Endothelial cell of umbilical vein (primary cell): ENCODE data around the gene CNOT6. TPM values are rescaled to one million over a fixed set of nuclear protein-coding genes. Genes with fewer than 3 reads are reported as not detected.

Experiments
- BruUV-seq: library from RNA; stranded (reverse); fragments of 400-500 nt; replicated peaks from 2 replicates; lab custom pipeline; 2021; lab: Mats Ljungman, UMichigan
- CTCF ChIA-PET: fragments of 300-600, 350-600 bp; sonication (Branson Sonifier 250); formaldehyde crosslinking; loops from one replicate; lab custom pipeline; 2021; ENCODE audit warnings: antibody characterized with exemption, inconsistent platforms; lab: Charles Lee
- POLR2A ChIA-PET: fragments of 300-600, 350-600 bp; sonication (Branson Sonifier 250); formaldehyde crosslinking; loops from one replicate; lab custom pipeline; 2021; ENCODE audit warnings: antibody characterized with exemption, inconsistent platforms; lab: Charles Lee
- DNase-seq: peaks from one replicate; pipeline ENCODE4 v3.0.0-alpha.2; 2011; ENCODE audit warnings: low read depth, low spot score
- FAIRE-seq: peaks from 2 replicates; lab custom pipeline; 2011; peaks lifted over from hg19 to GRCh38; lab: Jason Lieb, UNC
- H2AFZ ChIP-seq: 2 replicates; pipeline ENCODE4 v1.6.0; 2012; ENCODE audit warnings: low read depth, low read length, control low read depth, inconsistent platforms
- H3K27ac ChIP-seq: 2 replicates; pipeline ENCODE4 v1.5.1; 2011; ENCODE audit warnings: low read depth, mild to moderate bottlenecking, control low read depth, low read length, moderate library complexity; ENCODE audit not compliant: insufficient read depth
- H3K27me3 ChIP-seq, 2 experiments: 2 replicates each; pipeline versions ENCODE4 v1.6.0 to v1.6.1; 2011; ENCODE audit warnings: low read length in 2 of 2, mixed read lengths in 1 of 2; ENCODE audit not compliant: control insufficient read depth in 2 of 2, insufficient read depth in 2 of 2
- H3K36me3 ChIP-seq, 2 experiments: 2 replicates in 1 of 2; 3 replicates in 1 of 2; pipeline ENCODE4 v1.5.1; 2011; ENCODE audit warnings: low read length in 2 of 2, mild to moderate bottlenecking in 1 of 2, moderate library complexity in 1 of 2; ENCODE audit not compliant: control insufficient read depth in 2 of 2, insufficient read depth in 2 of 2; ENCODE audit errors: extremely low read depth in 1 of 2
- H3K4me1 ChIP-seq: 3 replicates; pipeline ENCODE4 v1.5.1; 2011; ENCODE audit warnings: mild to moderate bottlenecking, low read length; ENCODE audit not compliant: control insufficient read depth, insufficient read depth; ENCODE audit errors: extremely low read depth
- H3K4me2 ChIP-seq: 2 replicates; pipeline ENCODE4 v1.6.1; 2011; ENCODE audit warnings: low read length, control low read depth, mixed read lengths; ENCODE audit not compliant: insufficient read depth
- H3K4me3 ChIP-seq, 3 experiments: fragments of 200-600 bp in 1 of 3; sonication (generic), shearing (Covaris generic) in 1 of 3; replicated peaks in 1 of 3; 2 replicates each; pipeline ENCODE4 v1.5.1; 2011 to 2016; ENCODE audit warnings: control low read depth in 3 of 3, low read length in 3 of 3, mild to moderate bottlenecking in 2 of 3, inconsistent platforms in 1 of 3, low read depth in 1 of 3, moderate library complexity in 1 of 3; ENCODE audit not compliant: insufficient read depth in 1 of 3
- H3K79me2 ChIP-seq: 2 replicates; pipeline ENCODE4 v1.6.0; 2012; ENCODE audit warnings: low read length, inconsistent platforms; ENCODE audit not compliant: control insufficient read depth, insufficient read depth
- H3K9ac ChIP-seq: replicated peaks from 2 replicates; pipeline ENCODE3; 2011; ENCODE audit warnings: low read length, control low read depth; ENCODE audit not compliant: insufficient read depth; ENCODE audit errors: extremely low read depth
- H3K9me1 ChIP-seq: replicated peaks from 3 replicates; pipeline ENCODE4 v1.6.0; 2011; ENCODE audit warnings: mild to moderate bottlenecking, low read length; ENCODE audit not compliant: control insufficient read depth, insufficient read depth; ENCODE audit errors: extremely low read depth
- H3K9me3 ChIP-seq: replicated peaks from 2 replicates; pipeline ENCODE4 v1.5.1; 2012; ENCODE audit warnings: low read length, inconsistent platforms; ENCODE audit not compliant: control insufficient read depth, insufficient read depth
- H4K20me1 ChIP-seq: replicated peaks from 2 replicates; pipeline ENCODE3; 2011; ENCODE audit warnings: mild to moderate bottlenecking, low read length; ENCODE audit not compliant: control insufficient read depth, insufficient read depth; ENCODE audit errors: extremely low read depth
- CTCF ChIP-seq, 2 donors: IDR thresholded peaks; 1 replicate in 1 of 2; 2 replicates in 1 of 2; pipeline ENCODE4 v1.5.1; 2011; ENCODE audit warnings: low read length in 2 of 2, mild to moderate bottlenecking in 2 of 2, moderate library complexity in 2 of 2, control low read depth in 1 of 2, inconsistent platforms in 1 of 2, low read depth in 1 of 2; ENCODE audit not compliant: insufficient read depth in 1 of 2; ENCODE audit errors: extremely low read depth in 1 of 2
- EZH2 ChIP-seq: IDR thresholded peaks from 2 replicates; pipeline ENCODE4 v1.6.1; 2012; ENCODE audit warnings: borderline replicate concordance, low read depth, mild to moderate bottlenecking, moderate library complexity, low read length, inconsistent platforms; ENCODE audit not compliant: severe bottlenecking
- FOS ChIP-seq: IDR thresholded peaks from 2 replicates; pipeline ENCODE4 v1.6.1; 2011; ENCODE audit warnings: mild to moderate bottlenecking, low read length, moderate library complexity, borderline replicate concordance; ENCODE audit not compliant: insufficient read depth
- GATA2 ChIP-seq: IDR thresholded peaks from 2 replicates; pipeline ENCODE4 v1.7.0; 2011; ENCODE audit warnings: low read depth, mild to moderate bottlenecking, moderate library complexity, mixed read lengths, low read length; ENCODE audit not compliant: insufficient read length, insufficient read depth
- JUN ChIP-seq: IDR thresholded peaks from 2 replicates; pipeline ENCODE4 v1.6.1; 2011; ENCODE audit warnings: borderline replicate concordance, low read depth; ENCODE audit not compliant: insufficient read length, insufficient read depth
- MAX ChIP-seq: IDR thresholded peaks from 2 replicates; pipeline ENCODE4 v1.6.1; 2011; ENCODE audit not compliant: insufficient read depth, insufficient read length
- MYC ChIP-seq: IDR thresholded peaks from one replicate; pipeline ENCODE4 v1.6.1; 2011; ENCODE audit warnings: mild to moderate bottlenecking, low read depth, low read length
- POLR2A ChIP-seq: IDR thresholded peaks from 2 replicates; pipeline ENCODE4 v1.6.1; 2012; ENCODE audit warnings: low read depth, mild to moderate bottlenecking, control low read depth, low read length
- POLR2AphosphoS5 ChIP-seq: IDR thresholded peaks from 2 replicates; pipeline ENCODE4 v1.6.1; 2012; ENCODE audit warnings: low read depth, mild to moderate bottlenecking, control low read depth, low read length, moderate library complexity; ENCODE audit not compliant: insufficient read depth
- dilution Hi-C: fragments of 300-500 bp; cut with MboI; formaldehyde crosslinking; loops from one replicate; pipeline ENCODE4 v1.15.0; 2019; ENCODE audit warnings: low sequenced_read_pairs; ENCODE audit not compliant: extremely low pct_ligation_motif_present
- intact Hi-C: fragments of 100-400 bp; cut with micrococcal nuclease; formaldehyde crosslinking; loops from one replicate; pipeline ENCODE4 v1.10.0; 2022
- polyA plus RNA-seq, 4 experiments: library from polyadenylated mRNA; depleted of rRNA in 3 of 4; stranded (reverse) in 3 of 4; unstranded in 1 of 4; fragments of >200 nt; gene quantifications; 2 replicates each; pipeline versions ENCODE4 v1.2.1 to v1.2.3, GENCODE V29; 2011 to 2012; ENCODE audit warnings: missing spikeins in 1 of 4
- total RNA-seq: library from RNA; stranded (reverse); gene quantifications from 2 replicates; pipeline ENCODE4 v1.2.3, GENCODE V29; 2021

Gene CNOT6
- total and polyA plus RNA-seq, 2 donors (not counting 3 experiments of a cell fraction or from before 2014, with no cell fraction given): 9.2 to 33.8 TPM

- no peaks in the 10 kb centered on the region for H4K20me1 ChIP-seq
- no peaks in the 10 kb centered on the region for H3K9me3 ChIP-seq
- intact Hi-C loops (no loop called here), dilution Hi-C loops (no loop called here)
- ChIA-PET POLR2A (no interaction called here), CTCF (interaction anchor here (2.9 kb wide), 1 partner anchor 260 kb away, joined by 14 read pairs; the partner anchor contains the start of gene RASGEF1C)
- TF ChIP-seq JUN (no peak), CTCF (IDR thresholded peaks at IDR 0.05; ENCODE audit: extremely low read depth in 1 of 2, insufficient read depth in 1 of 2, low read depth in 1 of 2, low read length in 2 of 2) (no peak), MYC (no peak), EZH2 (no peak), FOS (no peak), POLR2A (no peak), MAX (no peak), POLR2AphosphoS5 (no peak), GATA2 (no peak)
- no peaks in the 10 kb centered on the region for H3K9me1 ChIP-seq
- DNase-seq (no peak), FAIRE-seq (no peak)
- no peak overlapping the region for H3K27ac ChIP-seq
- H3K4me2 ChIP-seq: no peak overlapping the region
- no peak overlapping the region for H3K4me3 ChIP-seq
- no peaks in the 10 kb centered on the region for H3K79me2 ChIP-seq
- no peaks in the 10 kb centered on the region for H3K36me3 ChIP-seq
- H3K9ac ChIP-seq: no peak overlapping the region
- no peak overlapping the region for H2AFZ ChIP-seq
- H3K27me3 ChIP-seq: peaks cover 0 to 2% of the 10 kb centered on the region in 2 experiments
- no peaks in the 10 kb centered on the region for H3K4me1 ChIP-seq
- BruUV-seq: no TSS peak
Observed at GRCh38 chr5:180468732-180469585, 25.2 kb upstream of the CNOT6 start.
